ENCODE results near the gene MMP23B. TPM values are rescaled to one million over a fixed set of nuclear protein-coding genes. Genes with fewer than 3 reads are reported as not detected.

Gene MMP23B
- polyA plus RNA-seq, 1 donor from 2014 or later = 0.98 TPM

DNA sequence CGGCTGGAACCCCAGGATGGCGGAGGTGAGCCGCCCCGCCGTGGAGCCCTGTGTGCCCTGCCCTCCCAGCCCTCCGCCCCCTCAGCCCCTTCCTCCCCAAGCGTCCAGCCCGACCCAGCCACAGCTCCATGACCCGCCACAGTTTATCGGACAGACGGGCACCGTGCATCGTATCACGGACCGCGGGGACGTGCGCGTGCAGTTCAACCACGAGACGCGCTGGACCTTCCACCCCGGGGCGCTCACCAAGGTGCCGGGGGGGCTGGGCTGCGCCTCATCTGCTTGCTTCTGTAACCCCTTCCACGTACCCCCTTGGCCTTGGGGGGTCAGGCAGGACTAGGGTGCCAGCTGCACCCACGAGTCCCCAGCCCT, 6.6 kb upstream of the MMP23B start:
- H3K27ac ChIP-seq (ENCODE audit: low read length) = no peak overlapping the region
- no peaks in the 10 kb centered on the region for H3K9me3 ChIP-seq (ENCODE audit: low read length)
- no peak overlapping the region for H2AFZ ChIP-seq (ENCODE audit: low read depth, low read length)
- H3K36me3 ChIP-seq (ENCODE audit: insufficient read depth, low read length) = peaks cover 3% of the 10 kb centered on the region
- no peaks in the 10 kb centered on the region for H3K27me3 ChIP-seq (ENCODE audit: insufficient read depth, low read depth, low read length)
- no peak overlapping the region for H3K4me2 ChIP-seq (ENCODE audit: low read length)
- H3K9me2 ChIP-seq (ENCODE audit: insufficient read depth, low read length) = no peaks in the 10 kb centered on the region
- no peak overlapping the region for H3K9ac ChIP-seq (ENCODE audit: low read length)
- H3F3A ChIP-seq (ENCODE audit: insufficient read depth, low read length, poor library complexity, severe bottlenecking) = no peaks in the 10 kb centered on the region
- H3K79me2 ChIP-seq (replicated peaks; ENCODE audit: insufficient read depth, low read length) = no peaks in the 10 kb centered on the region
- TF ChIP-seq EZH2 (IDR thresholded peaks at IDR 0.05; ENCODE audit: borderline replicate concordance, insufficient read depth, low read length, poor library complexity, severe bottlenecking) (no peak), TAF1 (IDR thresholded peaks at IDR 0.05; ENCODE audit: low read depth) (no peak), MXI1 (conservative IDR thresholded peaks at IDR 0.05; ENCODE audit: poor library complexity, severe bottlenecking) (no peak), SMC3 (conservative IDR thresholded peaks at IDR 0.05; ENCODE audit: poor library complexity) (no peak), RAD21 (conservative IDR thresholded peaks at IDR 0.05) (no peak), POLR2AphosphoS5 (IDR thresholded peaks at IDR 0.05) (no peak), EP300 (conservative IDR thresholded peaks at IDR 0.05; ENCODE audit: poor library complexity, severe bottlenecking) (no peak), REST (IDR thresholded peaks at IDR 0.05; ENCODE audit: borderline replicate concordance) (no peak), CTCF (IDR thresholded peaks at IDR 0.05; ENCODE audit: poor library complexity, severe bottlenecking) (no peak)
- H4K20me1 ChIP-seq (ENCODE audit: insufficient read depth) = no peaks in the 10 kb centered on the region
- H3K4me3 ChIP-seq (ENCODE audit: low read length) = no peak overlapping the region

GRCh38 chr1:1625824-1626206, 6.2 kb upstream of the MMP23B start:
- no peak overlapping the region for H3K27ac ChIP-seq (ENCODE audit: low read length)
- H3K9ac ChIP-seq (ENCODE audit: low read length) = no peak overlapping the region
- no peaks in the 10 kb centered on the region for H3K9me3 ChIP-seq (ENCODE audit: low read length)
- H3K4me3 ChIP-seq (ENCODE audit: low read length) = no peak overlapping the region
- no peaks in the 10 kb centered on the region for H3K9me2 ChIP-seq (ENCODE audit: insufficient read depth, low read length)
- H3K36me3 ChIP-seq (ENCODE audit: insufficient read depth, low read length) = peaks cover 3% of the 10 kb centered on the region
- no peak overlapping the region for H3K4me2 ChIP-seq (ENCODE audit: low read length)
- H3K27me3 ChIP-seq (ENCODE audit: insufficient read depth, low read depth, low read length) = peaks cover 2% of the 10 kb centered on the region
- no peaks in the 10 kb centered on the region for H3F3A ChIP-seq (ENCODE audit: insufficient read depth, low read length, poor library complexity, severe bottlenecking)
- H2AFZ ChIP-seq (ENCODE audit: low read depth, low read length) = no peak overlapping the region
- TF ChIP-seq MXI1 (conservative IDR thresholded peaks at IDR 0.05; ENCODE audit: poor library complexity, severe bottlenecking) = no peak
- TF ChIP-seq CTCF (IDR thresholded peaks at IDR 0.05; ENCODE audit: poor library complexity, severe bottlenecking) = no peak
- no peak for TF ChIP-seq REST (IDR thresholded peaks at IDR 0.05; ENCODE audit: borderline replicate concordance)
- no peak for TF ChIP-seq EP300 (conservative IDR thresholded peaks at IDR 0.05; ENCODE audit: poor library complexity, severe bottlenecking)
- no peak for TF ChIP-seq POLR2AphosphoS5 (IDR thresholded peaks at IDR 0.05)
- TF ChIP-seq TAF1 (IDR thresholded peaks at IDR 0.05; ENCODE audit: low read depth) = no peak
- no peak for TF ChIP-seq EZH2 (IDR thresholded peaks at IDR 0.05; ENCODE audit: borderline replicate concordance, insufficient read depth, low read length, poor library complexity, severe bottlenecking)
- TF ChIP-seq RAD21 (conservative IDR thresholded peaks at IDR 0.05) = no peak
- no peak for TF ChIP-seq SMC3 (conservative IDR thresholded peaks at IDR 0.05; ENCODE audit: poor library complexity)
- no peaks in the 10 kb centered on the region for H4K20me1 ChIP-seq (ENCODE audit: insufficient read depth)
- no peaks in the 10 kb centered on the region for H3K79me2 ChIP-seq (replicated peaks; ENCODE audit: insufficient read depth, low read length)
